GM21447 (cell line): ENCODE data around the gene YTHDF1.
A peak's percentile ranks its signal among the peaks of the same experiment; 100 is the strongest.
"Not testable (repeated sequence)": the region's sequence is repeated elsewhere in the genome, so short reads cannot be mapped to it uniquely, and the experiment has no call there.

Source experiments
- ATAC-seq: cut with Tn5 transposase; IDR thresholded peaks from one replicate; pipeline ENCODE4 v1.9.1; 2021; ENCODE audit not compliant: unreplicated experiment

Gene YTHDF1

DNA sequence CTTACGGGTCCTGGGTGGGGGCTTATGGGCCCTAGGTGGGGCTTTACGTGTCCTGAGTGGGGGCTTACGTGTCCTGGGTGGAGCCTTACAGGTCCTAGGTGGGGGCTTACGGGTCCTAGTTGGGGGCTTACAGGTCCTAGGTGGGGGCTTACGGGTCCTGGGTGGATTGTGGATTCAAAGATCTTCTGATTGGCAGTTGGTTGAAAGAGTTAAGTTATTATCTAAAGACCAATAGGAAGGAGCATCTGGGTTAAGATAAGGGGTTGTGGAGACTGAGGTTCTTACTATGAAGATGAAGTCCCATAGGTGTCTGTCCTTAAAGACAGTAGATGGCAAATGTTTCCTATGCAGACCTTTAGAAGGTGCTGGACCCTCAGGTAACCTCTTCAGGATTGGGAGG is 11.3 kb upstream of the YTHDF1 start:
- no peak for ATAC-seq

DNA sequence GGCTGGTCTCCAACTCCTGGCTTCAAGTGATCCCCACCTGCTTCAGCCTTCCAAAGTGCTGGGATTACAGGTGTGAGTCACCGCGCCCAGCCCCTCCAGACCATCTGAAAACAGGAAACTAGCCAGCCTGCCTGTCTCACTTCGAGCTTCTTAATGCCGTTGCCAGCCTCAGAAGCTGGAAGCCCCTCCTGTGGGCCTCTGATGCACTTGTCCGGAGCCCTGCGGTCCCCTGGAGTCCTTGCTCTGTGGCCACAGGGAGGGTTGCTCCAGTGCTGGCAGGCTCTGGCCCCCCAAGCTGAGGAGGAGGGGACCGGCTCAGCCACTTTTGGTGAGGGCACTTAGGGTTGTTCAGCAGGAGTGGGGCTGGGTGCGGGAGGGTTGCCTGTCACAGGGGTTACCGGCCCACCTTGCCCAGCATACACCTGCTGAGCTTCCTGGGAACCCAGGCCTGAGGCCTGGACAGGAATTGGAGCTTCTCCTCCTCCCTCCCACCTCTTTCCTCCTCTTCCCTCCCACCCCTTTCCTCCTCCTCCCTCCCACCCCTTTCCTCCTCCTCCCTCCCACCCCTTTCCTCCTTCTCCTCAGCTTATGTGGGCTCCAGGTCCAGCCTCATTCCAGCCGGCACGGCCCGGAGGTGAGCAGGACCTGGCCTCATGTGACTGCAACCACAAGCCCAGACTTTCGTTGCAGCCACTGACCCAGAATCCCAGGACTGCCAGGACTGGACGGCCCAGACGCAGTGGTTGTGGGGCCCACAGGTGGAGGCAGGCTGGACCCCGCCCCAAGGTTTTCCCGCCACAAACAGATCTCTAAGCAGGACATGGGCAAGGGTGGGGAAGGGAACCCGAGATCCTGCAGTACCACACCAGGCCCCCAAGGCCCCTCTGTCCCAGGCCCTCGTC is 10.4 kb upstream of the YTHDF1 start:
- ATAC-seq: no peak

DNA sequence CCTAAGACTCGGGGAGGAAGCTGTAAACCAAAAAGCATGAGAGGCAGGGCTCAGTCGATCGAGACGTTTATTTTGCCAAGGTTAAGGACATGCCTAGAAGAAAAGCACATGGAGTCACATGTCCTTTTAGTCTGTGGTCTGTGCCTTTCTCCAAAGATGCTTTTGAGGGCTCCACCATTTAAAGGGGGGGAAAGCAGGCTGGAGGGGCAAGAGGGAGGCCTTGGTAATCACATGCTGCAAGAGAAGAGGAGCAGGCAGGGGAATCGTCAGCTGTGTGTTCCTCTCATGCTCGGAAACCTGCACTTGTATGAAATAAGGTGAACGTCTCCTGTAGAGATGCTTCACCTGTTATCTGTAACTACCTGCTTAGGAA is 9.1 kb upstream of the YTHDF1 start:
- no peak for ATAC-seq

DNA sequence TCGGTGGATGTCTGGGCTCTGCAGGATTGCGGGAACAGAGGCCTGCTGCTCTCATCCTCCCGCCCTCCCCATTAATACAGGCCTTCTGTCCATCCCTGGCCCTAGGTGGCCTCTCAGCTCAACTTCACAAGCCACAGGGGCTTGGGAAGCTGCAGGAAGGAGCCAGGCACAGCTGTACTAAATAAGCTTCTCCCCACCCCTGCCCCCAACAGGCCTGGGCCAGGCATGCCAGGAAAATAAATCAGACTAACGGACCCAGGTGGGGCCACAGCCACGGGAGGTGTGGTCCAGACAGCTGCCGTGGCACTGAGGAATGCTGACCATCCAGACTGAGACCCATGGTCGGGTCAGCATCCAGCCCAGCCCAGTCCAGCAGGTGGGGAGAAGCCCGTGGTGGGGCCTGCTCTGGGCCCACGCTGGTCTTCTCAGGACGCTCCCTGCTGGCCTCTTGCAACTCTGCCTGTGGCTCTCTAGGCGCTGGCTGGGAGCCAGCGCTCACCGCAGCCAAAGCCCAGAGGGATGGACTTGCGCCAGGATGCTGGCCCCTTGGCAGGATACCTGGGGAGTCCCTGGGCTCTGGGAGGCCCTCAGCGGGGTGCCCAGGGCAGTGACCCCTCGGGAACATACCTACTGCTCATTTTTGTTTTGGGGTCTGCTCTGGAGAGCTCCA is 8.6 kb upstream of the YTHDF1 start:
- no peak for ATAC-seq

DNA sequence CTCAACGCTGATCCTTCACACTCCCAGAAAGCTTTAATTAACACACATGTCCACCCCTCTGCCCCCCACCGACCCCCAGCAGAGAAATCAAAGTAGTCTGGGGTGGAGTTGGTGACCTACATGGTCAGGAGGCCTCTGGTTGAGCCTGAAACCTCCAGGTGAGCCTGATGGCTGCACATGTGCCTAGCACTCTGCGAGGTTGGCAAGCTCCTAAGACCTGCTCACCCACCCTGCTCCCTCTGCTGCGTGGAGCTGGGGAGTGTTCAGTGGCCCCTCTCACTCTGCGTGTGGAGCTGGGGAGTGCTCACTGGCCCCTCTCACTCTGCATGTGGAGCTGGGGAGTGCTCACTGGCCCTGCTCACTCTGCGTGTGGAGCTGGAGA is 7.9 kb upstream of the YTHDF1 start:
- ATAC-seq: no peak

DNA sequence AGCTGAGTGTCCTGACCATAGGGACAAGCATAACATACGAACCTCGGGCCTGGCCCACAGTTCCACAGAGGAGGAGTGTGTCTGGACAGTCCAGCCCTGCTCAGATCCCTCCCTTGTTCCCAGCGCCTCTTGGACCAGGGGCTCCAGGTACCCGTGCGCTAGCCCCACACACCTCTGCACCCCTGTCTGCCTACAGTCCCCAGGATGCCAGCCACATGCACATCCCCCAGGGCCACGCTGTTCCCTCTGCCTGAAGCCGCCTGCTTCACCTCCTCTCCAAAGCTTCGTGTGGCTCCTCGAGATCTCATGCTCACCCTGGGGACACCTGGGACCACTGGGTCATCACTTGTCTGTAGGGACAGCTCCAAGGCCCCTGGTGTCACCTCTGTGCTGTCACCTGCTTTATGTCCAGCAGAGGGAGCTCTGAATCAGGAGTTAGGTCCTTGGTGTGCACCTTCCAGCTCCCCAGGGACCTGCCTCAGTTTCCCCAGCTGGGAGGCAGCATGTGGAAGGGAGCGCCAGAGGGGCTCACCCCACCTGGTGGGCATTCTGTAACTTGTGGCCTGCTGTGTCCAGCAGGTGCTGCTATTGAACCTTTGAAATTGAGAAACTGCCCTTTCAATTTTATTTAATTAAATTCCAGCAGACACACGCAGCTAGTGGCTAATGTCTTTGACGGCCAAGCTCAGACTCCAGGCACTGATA is 7.3 kb upstream of the YTHDF1 start:
- no peak for ATAC-seq

DNA sequence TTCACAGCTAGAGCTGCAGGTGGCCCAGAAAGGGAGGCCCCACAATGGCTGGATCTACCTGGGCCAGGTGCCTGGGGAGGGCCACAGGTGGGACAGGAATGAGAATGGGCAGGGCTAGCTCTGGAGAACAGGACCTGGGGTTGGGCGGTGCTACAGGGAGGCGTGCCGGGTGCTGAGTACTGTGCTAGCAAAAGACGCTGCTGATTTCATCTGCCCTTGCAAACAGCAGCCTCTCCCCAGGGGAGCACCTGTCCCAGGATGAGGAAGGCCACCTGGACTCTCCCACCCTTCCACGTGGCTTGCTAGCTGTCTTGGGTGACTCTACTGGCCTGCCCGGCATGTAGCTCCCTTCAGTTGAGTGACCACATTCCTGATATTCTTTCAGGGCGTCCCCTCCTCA is 6.6 kb upstream of the YTHDF1 start:
- no peak for ATAC-seq

DNA sequence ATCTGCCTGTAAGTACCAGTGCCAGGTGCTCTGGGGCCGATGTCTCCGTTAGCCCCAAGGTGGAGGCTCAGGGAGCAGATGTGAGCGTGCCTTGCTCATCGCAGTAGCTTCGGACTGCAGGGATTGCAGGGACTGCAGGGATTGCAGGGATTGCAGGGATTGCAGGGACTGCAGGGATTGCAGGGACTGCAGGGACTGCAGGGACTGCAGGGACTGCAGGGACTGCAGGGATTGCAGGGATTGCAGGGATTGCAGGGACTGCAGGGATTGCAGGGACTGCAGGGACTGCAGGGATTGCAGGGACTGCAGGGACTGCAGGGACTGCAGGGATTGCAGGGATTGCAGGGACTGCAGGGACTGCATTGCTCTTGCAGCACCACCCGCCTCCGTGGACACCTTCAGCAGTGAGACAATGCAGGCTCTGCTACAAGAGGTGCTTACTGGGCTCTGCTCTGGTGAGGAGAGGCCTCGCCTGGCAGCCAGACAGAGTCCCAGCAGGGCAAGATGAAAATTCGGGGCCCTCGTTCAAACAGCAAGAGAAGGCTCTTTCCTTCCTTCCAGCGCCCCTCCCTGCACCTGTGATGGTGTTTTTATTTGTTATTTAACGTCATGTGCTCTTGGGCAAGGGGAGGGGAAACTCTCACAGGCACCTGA is 5.6 kb upstream of the YTHDF1 start:
- not testable (repeated sequence) for ATAC-seq

DNA sequence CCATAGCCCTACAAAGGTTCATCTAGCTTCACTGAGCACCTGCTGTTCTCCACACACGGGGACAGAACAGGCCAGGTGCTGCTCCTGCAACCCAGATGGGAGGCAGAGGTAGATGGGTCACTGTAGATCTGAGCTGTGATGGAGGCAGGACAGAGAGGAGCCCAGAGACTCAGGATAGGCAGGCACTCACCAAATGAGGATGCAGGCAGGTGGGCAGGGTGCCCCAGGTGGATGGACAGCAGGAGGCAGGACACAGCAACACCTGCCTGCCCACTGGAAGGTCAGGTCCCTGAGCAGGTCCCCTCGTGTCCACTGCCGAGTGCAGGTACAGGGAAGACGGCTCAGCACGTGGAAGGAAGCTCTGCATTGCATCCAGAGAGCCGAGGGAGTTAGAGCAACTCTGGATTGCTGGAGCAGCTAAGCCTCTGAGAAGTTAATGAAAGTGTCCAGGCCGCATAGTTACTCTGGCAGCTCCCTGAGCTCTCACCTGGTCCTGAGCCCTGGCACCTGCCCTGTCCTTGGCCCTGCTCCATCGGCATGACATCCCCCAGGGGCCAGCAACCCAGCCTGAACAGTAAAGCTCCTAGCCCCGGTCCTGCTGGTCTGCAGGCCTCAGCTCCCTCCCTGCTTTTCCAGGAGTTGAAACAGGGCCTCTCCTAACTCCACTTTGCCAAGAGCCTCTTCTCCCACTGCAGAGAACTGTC is 4.9 kb upstream of the YTHDF1 start:
- ATAC-seq: no peak

DNA sequence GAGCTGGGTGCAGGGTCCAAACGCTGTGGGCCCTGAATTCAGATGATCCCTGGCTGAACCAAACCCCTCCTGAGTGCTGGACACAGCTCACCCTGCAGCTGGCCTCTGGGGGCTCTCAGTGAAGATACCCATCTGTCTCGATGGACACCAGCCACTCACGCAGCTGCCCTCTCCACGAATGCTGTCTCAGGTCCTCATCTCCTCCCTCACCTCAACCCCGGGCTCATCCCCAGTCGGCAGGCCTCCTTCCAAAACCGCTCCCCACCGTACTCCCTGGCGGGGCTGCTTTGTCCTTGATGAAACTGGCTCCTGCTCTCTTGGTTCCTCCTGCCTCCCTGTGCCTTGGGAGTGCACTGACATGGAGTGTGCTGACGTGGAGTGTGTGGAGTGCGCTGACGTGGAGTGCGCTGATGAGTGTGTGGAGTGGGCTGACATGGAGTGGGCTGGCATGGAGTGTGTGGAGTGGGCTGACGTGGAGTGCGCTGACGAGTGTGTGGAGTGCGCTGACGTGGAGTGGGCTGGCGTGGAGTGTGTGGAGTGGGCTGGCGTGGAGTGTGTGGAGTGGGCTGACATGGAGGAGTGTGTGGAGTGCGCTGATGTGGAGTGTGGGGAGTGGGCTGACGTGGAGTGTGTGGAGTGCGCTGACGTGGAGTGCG is 4.1 kb upstream of the YTHDF1 start:
- ATAC-seq: no peak

DNA sequence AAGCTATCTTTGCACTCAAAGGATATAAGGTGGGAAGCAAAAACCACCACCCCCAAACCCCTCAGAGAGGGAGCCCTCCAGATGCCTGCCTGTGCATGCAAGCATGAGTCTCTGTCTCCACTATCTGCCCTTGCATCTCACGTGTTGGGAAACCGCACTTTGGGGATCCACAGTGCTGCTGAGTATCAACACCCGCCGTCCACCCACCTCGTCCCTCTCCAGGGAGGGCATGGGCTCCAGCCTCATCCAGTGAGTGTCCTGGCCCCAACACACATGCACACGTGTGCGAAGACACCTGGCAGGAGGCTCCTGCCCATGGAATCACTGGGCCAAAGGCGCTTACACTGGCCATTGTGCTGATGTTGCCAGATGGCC is 3.5 kb upstream of the YTHDF1 start:
- no peak for ATAC-seq

DNA sequence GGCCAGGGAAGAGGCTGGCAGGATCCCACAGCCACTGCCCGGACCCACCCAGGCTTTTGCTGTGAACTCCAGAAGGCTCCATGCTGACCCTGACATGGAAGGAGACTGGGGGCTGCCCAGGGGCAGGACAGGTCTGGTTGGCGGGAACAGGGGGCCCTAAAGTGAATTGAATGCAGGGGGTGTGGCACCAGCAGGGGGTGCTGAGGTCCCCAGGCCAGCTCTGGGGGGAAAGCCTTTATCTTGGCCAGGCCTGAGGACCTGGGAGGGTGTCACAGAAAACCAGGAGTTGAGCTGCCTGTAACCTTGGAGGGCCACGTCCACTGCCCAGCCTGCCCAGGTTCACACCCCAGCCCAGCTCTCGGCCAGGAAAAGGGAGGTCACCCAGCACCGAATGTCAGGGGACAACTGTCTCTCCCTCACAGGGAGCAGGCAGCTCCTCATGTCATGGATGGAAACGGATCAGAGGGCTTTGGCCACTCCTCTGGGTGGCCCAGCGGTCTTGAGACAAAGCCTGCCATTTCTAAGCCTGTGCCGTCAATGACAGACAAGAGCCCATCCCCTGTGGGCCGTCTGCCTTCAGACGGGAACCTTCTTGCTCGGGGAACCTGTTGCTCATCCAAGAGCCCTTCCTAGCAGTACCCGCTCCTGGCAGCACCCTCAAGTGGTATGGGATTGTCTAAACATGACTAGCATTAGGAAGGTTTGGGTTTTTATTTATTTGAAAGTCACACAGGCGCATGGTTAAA is 2.9 kb upstream of the YTHDF1 start:
- ATAC-seq: no peak

DNA sequence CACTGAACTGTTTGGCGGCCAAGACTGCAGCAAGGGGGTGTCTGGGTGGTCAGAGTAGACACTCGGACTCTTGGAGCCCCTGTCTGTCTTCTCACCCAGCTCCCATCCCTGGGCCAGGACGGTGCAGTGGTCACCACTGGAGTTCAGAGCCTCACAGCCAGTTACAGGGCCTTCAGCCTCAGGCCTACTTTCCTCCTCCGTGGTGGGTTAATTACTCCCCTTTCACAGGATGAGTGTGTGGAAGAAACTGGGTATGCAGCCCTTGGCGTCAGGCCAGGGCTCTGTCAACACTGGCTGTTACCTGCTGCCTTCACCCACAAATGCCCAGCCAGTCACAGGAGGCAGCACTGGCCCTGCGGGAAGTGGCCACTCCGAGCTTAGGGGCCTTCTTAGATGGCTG is 1.8 kb upstream of the YTHDF1 start:
- ATAC-seq: no peak

DNA sequence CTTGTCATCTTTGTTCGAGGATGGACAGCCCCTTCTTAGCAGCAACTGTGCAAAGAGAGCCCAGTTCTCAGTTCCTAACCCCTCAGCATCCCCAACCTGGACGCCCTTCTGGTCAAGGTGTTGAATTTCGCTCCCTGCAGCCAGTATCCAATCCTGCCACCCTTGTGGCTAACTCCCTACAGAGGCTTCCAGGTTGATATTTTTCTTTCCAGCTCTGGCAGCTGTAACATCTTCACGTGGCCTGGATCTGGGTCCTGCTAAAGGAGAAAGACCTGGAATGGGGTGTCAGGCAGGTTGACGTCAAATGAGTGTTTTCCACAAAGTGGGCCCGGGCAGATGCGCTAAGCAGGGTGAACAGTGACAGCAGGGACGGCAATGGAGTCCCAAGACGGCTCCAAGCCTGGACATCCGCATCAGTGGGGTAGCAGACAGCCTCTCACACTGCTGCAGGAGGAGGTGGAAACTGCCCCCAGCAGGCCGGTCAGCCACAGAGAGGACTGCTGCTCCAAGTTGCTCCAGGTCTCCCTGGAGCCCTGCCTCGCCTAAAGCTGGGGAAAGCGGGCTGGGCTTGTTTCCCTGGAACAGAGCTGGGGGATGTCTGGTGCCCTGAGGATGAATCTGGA is 1.0 kb upstream of the YTHDF1 start:
- no peak for ATAC-seq

DNA sequence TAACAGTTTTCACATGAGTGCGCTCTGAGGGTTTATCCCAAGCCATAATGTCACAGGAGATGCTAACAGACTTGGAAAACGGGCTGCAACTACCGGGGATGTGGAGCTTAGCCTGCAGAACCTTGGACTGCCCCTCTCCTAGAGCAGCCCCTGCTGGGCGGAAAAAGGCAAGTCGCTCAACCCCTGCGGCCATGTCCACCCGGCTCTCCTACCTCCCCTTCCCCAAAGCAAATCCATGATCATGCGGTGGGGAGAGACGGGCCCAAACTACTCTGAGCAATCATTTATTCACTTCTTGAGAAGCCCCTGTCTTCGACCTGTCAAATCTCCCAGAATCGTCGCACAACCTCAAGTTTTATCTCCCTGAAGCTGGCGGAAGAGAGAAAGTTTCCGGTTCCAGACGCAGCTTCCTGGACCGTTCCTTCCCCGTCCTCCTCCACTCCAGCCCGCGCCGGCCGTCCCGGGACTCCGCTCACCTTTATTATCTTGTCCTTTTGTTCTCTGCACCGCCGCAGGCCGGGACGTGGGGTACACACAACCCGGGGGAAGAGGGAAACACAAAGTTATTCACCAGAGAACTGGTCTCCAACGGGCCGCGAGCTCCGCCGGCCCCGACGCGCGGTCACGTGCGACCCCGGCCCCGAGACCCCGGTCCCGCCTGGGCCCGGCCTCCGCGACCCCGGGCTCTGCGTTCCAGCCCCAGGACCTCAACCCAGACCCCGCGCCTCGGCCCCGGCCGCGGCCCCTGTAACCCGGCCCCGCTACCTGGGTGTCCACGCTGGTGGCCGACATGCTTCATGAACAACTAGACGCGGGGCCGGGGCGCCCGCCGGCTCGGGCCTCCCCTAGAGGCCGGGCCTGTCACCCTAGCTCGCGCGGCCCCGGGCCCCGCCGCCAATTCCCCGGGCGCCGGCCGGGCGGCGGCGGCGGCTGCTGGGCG is 560 bp downstream of the YTHDF1 start:
- peak; percentile 6 for ATAC-seq

DNA sequence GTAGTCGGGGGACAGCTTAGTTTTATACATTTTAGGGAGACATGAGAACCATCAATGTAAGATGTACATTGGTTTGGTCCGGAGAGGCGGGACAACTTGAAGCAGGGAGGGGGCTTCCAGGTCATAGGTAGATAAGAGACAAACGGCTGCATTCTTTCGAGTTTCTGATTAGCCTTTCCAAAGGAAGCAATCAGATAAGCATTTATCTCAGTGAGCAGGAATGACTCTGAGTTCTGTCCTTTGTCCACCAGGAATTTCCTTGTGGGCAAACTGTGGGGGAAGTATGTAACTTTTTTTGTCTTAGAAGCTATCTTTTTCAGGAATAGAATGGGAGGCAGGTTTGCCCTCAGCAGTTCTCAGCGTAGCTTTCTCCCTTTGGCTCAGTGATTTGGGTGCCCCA is 1.4 kb downstream of the YTHDF1 start:
- ATAC-seq: no peak

DNA sequence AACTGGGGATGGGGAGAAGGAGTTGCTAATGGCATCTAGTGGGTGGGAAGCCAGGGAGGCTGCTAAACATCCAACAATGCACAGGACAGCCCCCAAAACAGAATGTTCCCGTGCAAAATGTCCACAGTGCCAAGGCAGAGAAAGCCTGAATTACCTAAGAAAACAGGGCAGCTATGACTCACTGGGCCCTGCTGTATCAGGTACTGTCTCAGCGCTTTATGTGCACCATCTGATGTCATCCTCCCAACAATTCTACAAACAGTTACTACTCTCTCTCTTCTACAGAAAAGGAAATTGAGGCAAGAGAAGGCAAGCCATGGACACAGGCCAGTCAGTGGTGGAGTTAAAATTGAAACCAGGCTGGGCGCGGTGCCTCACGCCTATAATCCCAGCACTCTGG is 3.1 kb downstream of the YTHDF1 start:
- no peak for ATAC-seq

DNA sequence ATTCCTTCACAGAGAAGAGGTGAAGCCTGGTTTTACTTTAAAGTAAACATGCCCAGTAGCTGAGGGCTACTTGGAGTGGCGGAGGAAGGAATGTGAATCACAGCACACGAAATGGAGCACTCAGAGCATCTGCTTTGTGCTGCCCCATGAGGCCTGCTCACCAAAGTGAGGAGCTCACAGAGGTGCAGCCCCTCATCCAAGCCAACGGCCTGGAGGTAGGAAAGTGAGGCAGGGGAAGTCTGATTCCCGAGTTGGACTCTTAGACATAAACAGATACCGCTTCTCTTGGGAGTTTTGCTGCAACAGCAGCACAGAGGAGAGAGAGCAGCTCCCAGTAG is 3.6 kb downstream of the YTHDF1 start:
- no peak for ATAC-seq
